GM12875 (cell line): ENCODE measurements around the gene MCIDAS.
A peak's percentile ranks its signal among the peaks of the same experiment; 100 is the strongest.

Experiments
- H3K4me3 ChIP-seq: one replicate; pipeline ENCODE4 v1.5.1; 2011; ENCODE audit warnings: low read depth, low read length, control low read depth
- CTCF ChIP-seq: IDR thresholded peaks from 2 replicates; pipeline ENCODE4 v1.5.1; 2011; ENCODE audit warnings: low read depth, mild to moderate bottlenecking, control low read depth, inconsistent platforms, low read length, moderate library complexity, borderline replicate concordance; ENCODE audit not compliant: insufficient read depth

Gene MCIDAS

DNA sequence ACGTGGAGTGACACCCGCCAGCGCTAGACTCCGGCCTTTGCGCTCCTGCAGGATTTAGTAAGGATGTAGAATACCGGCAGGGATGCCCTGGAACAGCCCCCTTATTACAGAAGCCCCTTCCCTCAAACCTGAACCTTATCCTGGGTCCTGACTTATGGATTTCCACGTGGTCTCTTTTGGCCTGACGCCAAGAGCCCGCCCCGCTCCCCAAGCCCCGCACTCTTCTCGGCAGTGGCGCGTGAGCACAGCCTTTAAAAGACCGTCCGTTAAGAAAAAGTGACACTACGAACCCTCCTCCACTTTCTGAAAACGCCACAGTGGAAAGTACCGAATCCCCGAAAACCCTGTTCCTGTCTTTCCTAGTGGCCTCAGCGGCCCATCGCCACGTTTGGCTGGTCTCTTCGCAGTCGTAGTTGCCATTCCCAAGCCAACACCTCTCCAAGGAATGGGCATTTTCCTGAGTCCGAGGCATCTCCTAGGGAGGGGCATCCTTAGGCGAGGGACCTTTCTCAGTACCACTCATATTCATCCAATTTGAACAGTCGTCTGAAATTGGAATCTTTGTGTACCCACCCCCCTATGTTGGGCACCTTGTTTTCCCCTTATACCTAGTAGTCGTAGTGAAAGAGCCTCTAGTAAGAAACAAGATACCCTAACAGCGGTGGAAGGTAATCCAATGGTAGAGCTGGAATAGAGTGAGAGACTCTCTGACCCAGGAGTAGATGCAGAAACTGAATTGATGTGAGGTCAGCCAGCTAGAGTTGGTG lies 732 bp upstream of the MCIDAS start:
- peak overlapping the region; percentile 48 for H3K4me3 ChIP-seq
- TF ChIP-seq CTCF: no peak

- TF ChIP-seq CTCF: peak; percentile 91
- peak overlapping the region; percentile 48 for H3K4me3 ChIP-seq
These were observed 835 bp downstream of the MCIDAS start for GRCh38 chr5:55226027-55226933.

- TF ChIP-seq CTCF: no peak
- no peak overlapping the region for H3K4me3 ChIP-seq
These were observed 1.8 kb downstream of the MCIDAS start for GRCh38 chr5:55225346-55225745.

DNA sequence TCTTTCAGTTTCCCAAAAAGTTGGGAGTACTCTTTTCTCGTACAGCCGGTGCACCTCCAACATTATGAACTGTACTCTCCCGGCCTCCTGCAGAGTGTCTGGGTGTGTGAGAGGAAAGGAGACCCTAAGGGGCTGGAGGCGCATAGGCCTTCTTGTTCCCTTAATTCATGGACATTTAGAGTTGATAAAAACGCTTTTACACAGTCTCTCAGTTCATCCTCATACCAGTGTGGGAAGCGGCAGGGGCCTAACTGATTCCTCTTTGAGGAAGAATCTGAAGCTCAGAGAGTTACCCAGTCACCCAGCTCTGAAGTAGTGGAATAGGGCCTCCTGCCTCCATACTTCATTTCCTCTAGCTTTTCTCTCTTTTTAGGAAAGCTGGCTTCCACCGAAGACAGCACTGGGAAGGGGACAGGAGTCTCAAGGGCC lies 3.3 kb downstream of the MCIDAS start:
- H3K4me3 ChIP-seq: no peak overlapping the region
- no peak for TF ChIP-seq CTCF

DNA sequence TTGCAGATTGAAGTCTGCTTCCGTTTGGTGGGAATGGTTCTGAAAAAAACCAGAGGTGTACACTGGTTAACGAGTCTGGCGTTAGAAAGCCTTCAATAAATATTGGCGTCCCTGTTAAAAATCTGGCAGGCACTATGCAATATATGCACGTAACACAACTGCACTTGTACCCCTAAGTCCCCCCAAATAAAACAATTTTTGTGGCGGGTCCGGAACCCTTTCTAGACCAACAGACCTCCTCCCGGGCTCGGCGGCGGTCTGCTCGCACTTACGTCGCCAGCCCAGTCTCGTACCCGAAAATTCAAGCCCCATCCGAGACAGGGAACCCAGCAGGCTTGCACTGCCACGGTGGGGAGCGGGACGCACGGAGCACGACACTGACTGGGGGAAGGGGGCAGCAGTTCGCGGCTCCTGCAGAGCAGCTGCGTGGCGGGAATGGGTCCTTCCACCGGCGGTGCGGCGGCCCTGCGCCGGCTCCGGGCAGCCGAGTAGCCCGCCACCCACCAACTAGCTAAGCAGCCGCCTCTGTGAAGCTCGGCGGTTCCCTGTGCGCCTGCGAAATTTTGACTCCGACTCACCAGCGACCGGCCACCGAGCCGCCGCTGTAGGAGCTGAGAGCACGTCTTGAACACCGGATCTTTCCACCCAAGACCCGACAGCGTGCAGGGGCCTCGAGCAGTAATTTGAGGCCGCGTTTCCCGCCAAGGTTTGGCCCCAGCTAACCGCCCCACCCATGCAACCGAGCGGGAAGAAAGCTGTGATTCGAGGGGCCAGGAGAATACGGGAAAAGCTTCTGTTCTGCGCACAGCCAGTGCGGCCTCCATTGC lies 3.9 kb downstream of the MCIDAS start:
- H3K4me3 ChIP-seq: no peak overlapping the region
- TF ChIP-seq CTCF: no peak

DNA sequence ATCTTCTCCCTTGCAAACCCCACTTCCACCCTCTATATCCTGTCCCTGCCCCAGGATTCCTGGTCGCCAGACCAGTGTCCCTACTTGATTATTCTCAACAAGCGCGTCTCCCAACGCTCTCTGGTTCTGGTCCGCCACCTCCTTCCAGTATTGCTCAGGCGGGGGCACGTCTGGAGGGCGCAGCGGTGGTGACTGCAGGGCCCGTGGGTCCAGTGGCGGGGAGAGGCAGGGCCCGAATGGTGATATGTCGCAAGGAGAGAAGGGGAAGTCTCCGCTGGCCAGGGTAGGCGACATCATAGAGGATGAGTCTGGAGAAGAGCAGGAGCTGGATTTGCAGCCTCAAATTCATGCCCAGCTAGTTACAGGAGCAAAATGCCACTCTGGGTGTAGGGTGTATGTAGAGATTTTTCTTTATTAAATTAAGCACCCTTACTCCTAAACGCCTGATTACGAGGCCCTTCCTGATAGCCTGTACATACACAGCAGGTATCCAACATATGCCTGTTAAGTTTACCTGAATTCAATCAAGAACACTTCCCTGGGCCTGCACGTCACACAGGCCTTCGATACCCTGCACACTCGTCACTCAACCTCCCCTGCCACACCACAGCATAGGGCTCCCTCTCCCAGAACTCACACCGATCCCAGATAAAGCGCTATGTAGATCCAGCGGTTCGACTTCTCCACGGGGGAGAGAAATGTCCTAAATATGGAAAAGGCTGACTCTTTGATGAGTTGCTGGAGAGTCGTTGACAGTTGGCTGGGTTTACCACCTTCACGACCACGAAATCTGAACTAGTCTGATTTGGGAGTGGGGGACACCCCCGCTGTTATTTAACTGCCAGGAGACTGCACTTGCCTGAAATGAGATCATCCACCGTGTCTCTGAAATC lies 4.8 kb downstream of the MCIDAS start:
- no peak overlapping the region for H3K4me3 ChIP-seq

More for the DNA sequence above, 4.8 kb downstream of the MCIDAS start:
- no peak for TF ChIP-seq CTCF
